DOHH2 (cell line): Measurements from ENCODE around the gene LGR5.

Experiments
- H3F3A ChIP-seq: fragments of 200-600 bp; sonication (generic), shearing (Covaris generic); 2 replicates; pipeline ENCODE4 v1.6.0; 2016; ENCODE audit warnings: antibody characterized with exemption, mild to moderate bottlenecking; ENCODE audit not compliant: control insufficient read depth, insufficient read depth
- H3K27ac ChIP-seq: fragments of 200-600 bp; sonication (generic); 2 replicates; pipeline ENCODE4 v1.5.1; 2014; ENCODE audit warnings: low read depth, mild to moderate bottlenecking, low read length, moderate library complexity
- H3K27me3 ChIP-seq: fragments of 200-600 bp; sonication (generic); 2 replicates; pipeline ENCODE4 v1.6.1; 2014; ENCODE audit warnings: mild to moderate bottlenecking, low read length, mixed read lengths; ENCODE audit not compliant: control insufficient read depth
- H3K36me3 ChIP-seq: fragments of 200-600 bp; sonication (generic); 2 replicates; pipeline ENCODE4 v1.6.1; 2014; ENCODE audit warnings: mild to moderate bottlenecking, low read length, moderate library complexity, mixed read lengths; ENCODE audit not compliant: control insufficient read depth
- H3K4me1 ChIP-seq: fragments of 200-600 bp; sonication (generic); 2 replicates; pipeline ENCODE4 v1.6.1; 2014; ENCODE audit warnings: mild to moderate bottlenecking, low read length, mixed read lengths; ENCODE audit not compliant: control insufficient read depth
- H3K4me2 ChIP-seq: fragments of 200-600 bp; sonication (generic); 2 replicates; pipeline ENCODE4 v1.6.0; 2014; ENCODE audit warnings: mild to moderate bottlenecking, low read length, moderate library complexity
- H3K4me3 ChIP-seq: fragments of 200-600 bp; sonication (generic); 2 replicates; pipeline ENCODE4 v1.5.1; 2014; ENCODE audit warnings: mild to moderate bottlenecking, low read length, mixed read lengths
- H3K79me2 ChIP-seq: fragments of 200-600 bp; sonication (generic); 2 replicates; pipeline ENCODE4 v1.6.1; 2014; ENCODE audit warnings: mild to moderate bottlenecking, low read length, mixed read lengths; ENCODE audit not compliant: control insufficient read depth
- H3K9me2 ChIP-seq: fragments of 200-600 bp; sonication (generic); replicated peaks from 2 replicates; pipeline ENCODE4 v1.6.1; 2014; ENCODE audit warnings: mild to moderate bottlenecking, low read length, mixed read lengths; ENCODE audit not compliant: control insufficient read depth
- H3K9me3 ChIP-seq: fragments of 200-600 bp; sonication (generic); 2 replicates; pipeline ENCODE4 v1.6.1; 2014; ENCODE audit warnings: antibody characterized with exemption, low read length, mixed read lengths; ENCODE audit not compliant: control insufficient read depth, insufficient read depth
- H4K20me1 ChIP-seq: fragments of 200-600 bp; sonication (generic); 2 replicates; pipeline ENCODE4 v1.6.0; 2014; ENCODE audit warnings: low read depth, mild to moderate bottlenecking, antibody characterized with exemption, low read length, moderate library complexity; ENCODE audit not compliant: control insufficient read depth, insufficient read depth
- EZH2phosphoT487 ChIP-seq: fragments of 200-600 bp; sonication (generic); IDR thresholded peaks from 2 replicates; pipeline ENCODE4 v1.6.1; 2017; ENCODE audit warnings: borderline replicate concordance, mild to moderate bottlenecking, antibody characterized with exemption, low read length, moderate library complexity, mixed read lengths
- TF ChIP-seq, protein P1 (sequence below): fragments of 200-600 bp; sonication (generic); IDR thresholded peaks from one replicate; pipeline ENCODE4 v1.5.1; 2014; ENCODE audit warnings: antibody characterized with exemption, mild to moderate bottlenecking, low read depth, low read length; ENCODE audit not compliant: poor library complexity, severe bottlenecking

LGR5 gene

DNA sequence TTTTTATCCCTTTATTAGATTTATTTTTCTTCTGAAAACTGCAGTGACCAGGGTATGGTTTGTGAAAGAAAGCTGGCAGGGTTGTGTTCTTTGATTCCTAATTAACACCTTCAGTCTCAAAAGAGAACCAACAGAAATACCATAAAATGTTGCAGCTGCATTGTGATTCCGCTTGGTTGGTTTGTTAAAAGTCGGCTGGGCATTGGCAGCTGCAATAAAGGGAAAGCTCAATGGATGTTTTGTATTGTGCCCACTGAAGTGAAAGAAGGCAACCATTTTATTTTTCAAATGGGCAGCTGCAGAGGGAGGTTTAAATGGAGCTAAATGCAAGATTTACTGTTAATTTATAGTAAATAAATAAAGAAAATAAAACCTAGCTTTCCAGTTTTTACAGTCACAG lies 16.7 kb downstream of the LGR5 start:
- Histone ChIP-seq H3K4me1 (no peaks in the 10 kb centered on the region), H3F3A (no peaks in the 10 kb centered on the region), H3K27ac (no peak overlapping the region), H3K9me3 (no peaks in the 10 kb centered on the region), H3K4me2 (no peak overlapping the region), H3K79me2 (no peaks in the 10 kb centered on the region), H3K27me3 (peaks cover 19% of the 10 kb centered on the region), H3K4me3 (no peak overlapping the region), H3K36me3 (no peaks in the 10 kb centered on the region), H3K9me2 (no peaks in the 10 kb centered on the region), H4K20me1 (no peaks in the 10 kb centered on the region)
- TF ChIP-seq EZH2phosphoT487 = no peak
- TF ChIP-seq, protein P1, sequence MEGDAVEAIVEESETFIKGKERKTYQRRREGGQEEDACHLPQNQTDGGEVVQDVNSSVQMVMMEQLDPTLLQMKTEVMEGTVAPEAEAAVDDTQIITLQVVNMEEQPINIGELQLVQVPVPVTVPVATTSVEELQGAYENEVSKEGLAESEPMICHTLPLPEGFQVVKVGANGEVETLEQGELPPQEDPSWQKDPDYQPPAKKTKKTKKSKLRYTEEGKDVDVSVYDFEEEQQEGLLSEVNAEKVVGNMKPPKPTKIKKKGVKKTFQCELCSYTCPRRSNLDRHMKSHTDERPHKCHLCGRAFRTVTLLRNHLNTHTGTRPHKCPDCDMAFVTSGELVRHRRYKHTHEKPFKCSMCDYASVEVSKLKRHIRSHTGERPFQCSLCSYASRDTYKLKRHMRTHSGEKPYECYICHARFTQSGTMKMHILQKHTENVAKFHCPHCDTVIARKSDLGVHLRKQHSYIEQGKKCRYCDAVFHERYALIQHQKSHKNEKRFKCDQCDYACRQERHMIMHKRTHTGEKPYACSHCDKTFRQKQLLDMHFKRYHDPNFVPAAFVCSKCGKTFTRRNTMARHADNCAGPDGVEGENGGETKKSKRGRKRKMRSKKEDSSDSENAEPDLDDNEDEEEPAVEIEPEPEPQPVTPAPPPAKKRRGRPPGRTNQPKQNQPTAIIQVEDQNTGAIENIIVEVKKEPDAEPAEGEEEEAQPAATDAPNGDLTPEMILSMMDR = no peak

DNA sequence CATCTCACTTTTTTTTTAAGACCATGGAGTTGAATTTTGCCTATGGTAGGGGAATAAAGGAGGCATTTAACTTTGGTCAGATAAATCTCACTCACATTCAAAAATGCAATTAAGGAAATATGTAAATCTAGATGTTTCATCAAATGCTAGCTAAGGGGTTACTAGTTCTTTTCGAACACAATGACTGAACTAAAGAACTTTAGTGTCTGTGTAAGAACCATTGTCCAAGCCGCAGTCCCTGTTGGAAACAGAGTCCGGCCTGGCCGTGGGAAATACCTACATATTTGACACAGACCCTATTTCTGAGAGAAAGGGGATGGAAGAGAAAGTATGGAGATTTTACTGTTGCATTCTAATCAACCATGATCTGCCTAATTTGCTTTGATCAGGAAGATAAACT lies 17.4 kb downstream of the LGR5 start:
- Histone ChIP-seq H3K27me3 (peaks cover 24% of the 10 kb centered on the region), H3K4me3 (no peak overlapping the region), H3K4me2 (no peak overlapping the region), H3K9me3 (no peaks in the 10 kb centered on the region), H3K4me1 (no peaks in the 10 kb centered on the region), H4K20me1 (no peaks in the 10 kb centered on the region), H3K27ac (no peak overlapping the region), H3K79me2 (no peaks in the 10 kb centered on the region), H3K9me2 (no peaks in the 10 kb centered on the region), H3F3A (no peaks in the 10 kb centered on the region), H3K36me3 (no peaks in the 10 kb centered on the region)
- TF ChIP-seq EZH2phosphoT487 = no peak
- TF ChIP-seq, protein P1 = no peak

GRCh38 chr12:71460318-71460717 lies 20.7 kb downstream of the LGR5 start:
- Histone ChIP-seq H3K79me2 (no peaks in the 10 kb centered on the region), H3K27me3 (peaks cover 19% of the 10 kb centered on the region), H4K20me1 (no peaks in the 10 kb centered on the region), H3K27ac (no peak overlapping the region), H3K4me3 (no peak overlapping the region), H3F3A (no peaks in the 10 kb centered on the region), H3K9me3 (no peaks in the 10 kb centered on the region), H3K4me2 (no peak overlapping the region), H3K9me2 (no peaks in the 10 kb centered on the region), H3K36me3 (no peaks in the 10 kb centered on the region), H3K4me1 (no peaks in the 10 kb centered on the region)
- TF ChIP-seq EZH2phosphoT487 = no peak
- TF ChIP-seq, protein P1 = no peak
